GM20000 (cell line): ENCODE measurements around the gene SPINK8.

ENCODE experiments used
- DNase-seq: peaks from one replicate; pipeline ENCODE4 v3.0.0; 2012; ENCODE audit warnings: low spot score
- TF ChIP-seq, protein P1 (sequence below): IDR thresholded peaks from 2 replicates; pipeline ENCODE4 v1.5.1; 2012; ENCODE audit warnings: mild to moderate bottlenecking, control low read depth; ENCODE audit errors: extremely low read depth, missing control alignments

Gene SPINK8

DNA sequence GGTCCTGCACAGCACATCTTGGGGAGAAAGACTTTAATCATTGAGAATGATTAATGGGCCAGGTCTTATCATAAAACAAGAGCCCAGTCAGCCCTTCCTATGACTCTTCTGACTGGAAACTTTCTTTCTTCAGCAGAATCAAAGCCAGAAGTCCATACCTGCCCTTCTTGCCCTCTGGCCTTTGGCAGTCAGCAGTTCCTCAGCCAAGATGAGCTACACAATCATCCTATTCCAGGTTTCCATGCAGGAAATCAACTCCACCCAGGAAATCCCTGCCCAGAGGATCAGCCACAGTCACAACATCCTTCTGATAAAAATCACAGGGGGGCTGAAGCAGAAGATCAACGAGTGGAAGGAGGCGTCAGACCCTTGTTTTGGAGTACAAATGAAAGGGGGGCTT, 65.7 kb downstream of the SPINK8 start:
- TF ChIP-seq, protein P1, sequence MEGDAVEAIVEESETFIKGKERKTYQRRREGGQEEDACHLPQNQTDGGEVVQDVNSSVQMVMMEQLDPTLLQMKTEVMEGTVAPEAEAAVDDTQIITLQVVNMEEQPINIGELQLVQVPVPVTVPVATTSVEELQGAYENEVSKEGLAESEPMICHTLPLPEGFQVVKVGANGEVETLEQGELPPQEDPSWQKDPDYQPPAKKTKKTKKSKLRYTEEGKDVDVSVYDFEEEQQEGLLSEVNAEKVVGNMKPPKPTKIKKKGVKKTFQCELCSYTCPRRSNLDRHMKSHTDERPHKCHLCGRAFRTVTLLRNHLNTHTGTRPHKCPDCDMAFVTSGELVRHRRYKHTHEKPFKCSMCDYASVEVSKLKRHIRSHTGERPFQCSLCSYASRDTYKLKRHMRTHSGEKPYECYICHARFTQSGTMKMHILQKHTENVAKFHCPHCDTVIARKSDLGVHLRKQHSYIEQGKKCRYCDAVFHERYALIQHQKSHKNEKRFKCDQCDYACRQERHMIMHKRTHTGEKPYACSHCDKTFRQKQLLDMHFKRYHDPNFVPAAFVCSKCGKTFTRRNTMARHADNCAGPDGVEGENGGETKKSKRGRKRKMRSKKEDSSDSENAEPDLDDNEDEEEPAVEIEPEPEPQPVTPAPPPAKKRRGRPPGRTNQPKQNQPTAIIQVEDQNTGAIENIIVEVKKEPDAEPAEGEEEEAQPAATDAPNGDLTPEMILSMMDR: no peak
- no peak for DNase-seq

DNA sequence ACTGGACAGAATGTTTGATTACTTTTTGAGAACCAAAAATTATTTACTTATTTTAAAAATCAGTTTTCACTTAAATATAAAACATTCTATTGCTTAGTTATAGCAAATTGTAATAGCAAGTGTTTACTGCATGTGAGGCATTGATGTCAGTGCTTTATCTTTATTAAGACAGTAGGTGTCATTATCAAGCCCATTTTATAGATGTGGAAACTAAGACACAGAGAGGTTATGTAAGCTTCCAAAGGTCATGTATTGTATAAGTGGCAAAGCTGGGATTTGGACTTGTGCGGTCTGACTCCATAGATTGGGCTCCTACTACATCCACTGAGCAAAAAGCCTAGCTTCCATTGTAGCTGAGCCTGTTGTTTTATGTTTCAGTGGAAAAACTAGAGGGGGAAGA, 74.9 kb downstream of the SPINK8 start:
- TF ChIP-seq, protein P1: no peak
- no peak for DNase-seq
